HTERT RPE-1 (cell line): ENCODE data around the gene ZMAT5.

Experiments used
- in situ Hi-C: fragments of 300-500 bp; cut with MboI; formaldehyde crosslinking; loops from 4 replicates; pipeline ENCODE4 v1.14.3; 2020; ENCODE audit warnings: low sequenced_read_pairs

The ZMAT5 gene

DNA sequence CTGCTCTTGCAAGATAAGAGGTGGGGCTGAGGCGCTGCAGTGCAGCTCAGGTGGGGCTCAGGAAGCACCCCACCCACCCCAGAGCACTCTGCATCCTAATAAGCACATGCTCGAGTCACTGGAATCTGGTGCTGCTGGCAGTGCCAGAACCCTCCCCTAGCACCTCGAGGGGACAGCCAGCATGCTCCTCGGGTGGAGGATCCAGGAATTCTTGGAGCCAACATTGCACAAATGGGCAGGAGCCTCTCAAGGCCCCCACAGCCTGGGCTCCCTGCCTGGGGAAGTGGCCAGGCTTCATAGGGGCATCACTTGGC lies 74.5 kb downstream of the ZMAT5 start:
- in situ Hi-C loops, result no loop called here

DNA sequence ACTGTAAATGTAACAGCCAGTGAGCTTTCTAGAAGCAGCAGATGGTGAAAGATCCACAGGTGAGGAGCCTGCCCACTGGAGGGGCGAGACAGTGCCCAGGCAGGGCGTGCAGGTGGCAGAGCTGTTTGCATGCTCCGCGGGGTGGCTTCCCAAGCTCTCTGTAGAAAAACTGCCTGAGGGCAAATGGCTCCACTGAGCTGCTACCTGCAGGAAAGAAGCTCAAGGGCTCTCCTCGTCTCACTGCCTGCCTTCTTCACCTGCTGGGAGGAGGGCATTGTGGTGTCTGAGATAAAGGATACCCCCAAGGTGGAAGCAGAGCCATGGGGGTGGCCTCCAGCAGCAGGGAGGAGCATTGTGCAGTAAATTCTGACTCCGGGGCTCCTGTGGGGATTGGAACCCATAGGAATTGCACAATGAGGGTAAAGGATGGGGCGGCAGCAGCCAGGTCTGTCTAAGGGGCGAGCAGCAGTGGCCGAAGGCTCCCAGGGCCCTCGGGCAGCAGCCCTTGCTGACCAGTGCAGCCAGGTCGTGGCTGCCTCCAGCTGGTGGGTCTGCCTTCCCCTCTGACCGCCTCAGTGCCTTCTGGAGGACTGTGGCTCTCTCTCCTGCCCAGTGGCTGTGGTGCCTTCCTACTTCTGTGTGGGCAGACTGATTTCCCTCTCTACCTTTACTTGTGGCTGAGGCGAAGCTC lies 75.0 kb downstream of the ZMAT5 start:
- in situ Hi-C loops, result no loop called here

DNA sequence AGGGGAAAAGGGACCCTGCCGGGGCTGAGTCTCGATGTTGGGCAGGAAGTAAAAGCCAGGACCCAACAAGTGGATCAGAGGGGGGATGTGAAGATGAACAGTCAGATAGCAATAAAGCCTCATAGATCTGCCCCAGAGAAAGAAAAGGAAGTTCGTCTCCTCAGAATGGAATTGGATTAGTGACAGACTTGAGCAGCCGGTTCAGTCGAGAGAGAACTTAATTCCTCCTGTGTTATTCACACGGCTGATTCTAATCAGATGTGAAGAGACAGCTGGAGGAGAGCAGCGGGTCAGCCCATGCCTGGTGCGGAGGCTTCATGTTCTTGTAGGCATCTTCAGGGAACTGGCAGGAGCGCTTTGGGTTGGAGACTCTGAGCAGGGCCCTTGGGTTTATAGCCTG lies 76.3 kb downstream of the ZMAT5 start:
- in situ Hi-C loops, result no loop called here

DNA sequence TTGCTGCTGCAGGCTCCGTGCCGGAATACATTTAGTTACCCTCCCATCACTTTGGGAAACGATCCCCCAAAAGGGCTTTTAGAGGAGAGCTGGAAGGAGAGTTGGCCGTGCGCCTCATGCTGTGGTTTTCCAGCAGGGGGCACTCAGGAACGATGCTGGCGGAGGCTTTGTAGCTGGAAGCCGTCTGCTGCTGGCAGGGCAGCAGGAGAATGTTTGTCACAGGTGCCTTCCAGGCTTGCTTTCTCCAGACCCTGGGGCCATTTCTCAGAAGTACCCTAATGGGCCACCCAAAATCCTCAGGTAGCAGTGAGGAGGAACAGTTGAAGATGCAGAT lies 77.0 kb downstream of the ZMAT5 start:
- in situ Hi-C loops, result no loop called here

DNA sequence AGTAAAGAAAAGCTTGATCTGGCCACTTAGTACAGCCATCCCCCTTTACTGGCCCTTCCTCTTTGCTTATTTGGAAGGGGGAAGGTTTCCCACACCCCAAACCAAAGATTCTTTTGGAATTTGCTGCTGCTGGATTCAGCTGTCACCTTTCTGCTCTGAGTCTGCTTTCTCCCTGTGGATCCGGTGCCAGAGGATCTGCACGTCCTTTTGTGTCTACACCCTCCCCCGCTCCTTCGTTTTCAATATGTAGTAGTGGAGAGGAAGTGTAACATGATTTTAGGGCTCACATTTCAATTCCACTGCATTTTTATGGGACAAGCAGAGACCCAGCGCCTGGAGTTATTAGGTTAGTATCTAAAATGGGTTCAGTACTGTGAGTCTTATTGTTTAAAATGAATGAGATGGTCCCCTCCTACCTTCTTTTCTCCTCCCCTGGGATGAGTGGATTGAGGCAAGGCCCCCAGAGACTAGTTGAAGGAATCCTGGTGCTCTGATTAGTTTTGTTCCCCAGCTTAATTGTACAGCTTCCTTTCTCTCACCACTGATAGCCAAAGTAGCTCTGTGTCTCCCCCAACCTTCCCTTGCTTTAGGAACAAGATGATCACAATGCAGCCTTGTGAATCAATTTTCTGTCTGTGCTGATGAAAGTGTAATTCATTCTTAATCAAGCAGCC lies 77.5 kb downstream of the ZMAT5 start:
- in situ Hi-C loops, result no loop called here

DNA sequence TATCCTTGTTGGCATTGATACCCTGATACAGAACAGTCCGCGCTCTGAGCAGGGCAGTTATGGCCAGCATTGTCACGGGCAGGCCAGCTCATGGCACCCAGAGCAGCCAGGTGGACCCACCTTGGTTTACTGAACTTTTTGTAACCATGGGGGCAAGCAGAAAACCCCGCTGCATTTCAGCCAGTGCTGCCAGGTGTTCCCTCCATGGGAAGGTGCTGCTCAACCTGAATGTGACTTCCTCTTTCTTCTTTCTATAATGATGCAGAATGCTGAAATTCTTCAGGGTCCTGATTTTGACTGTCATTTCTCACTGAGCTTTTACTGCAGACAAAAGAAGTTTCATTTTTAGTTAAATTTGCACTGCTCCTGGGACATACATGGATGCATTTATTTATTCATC lies 82.6 kb downstream of the ZMAT5 start:
- in situ Hi-C loops, result no loop called here

DNA sequence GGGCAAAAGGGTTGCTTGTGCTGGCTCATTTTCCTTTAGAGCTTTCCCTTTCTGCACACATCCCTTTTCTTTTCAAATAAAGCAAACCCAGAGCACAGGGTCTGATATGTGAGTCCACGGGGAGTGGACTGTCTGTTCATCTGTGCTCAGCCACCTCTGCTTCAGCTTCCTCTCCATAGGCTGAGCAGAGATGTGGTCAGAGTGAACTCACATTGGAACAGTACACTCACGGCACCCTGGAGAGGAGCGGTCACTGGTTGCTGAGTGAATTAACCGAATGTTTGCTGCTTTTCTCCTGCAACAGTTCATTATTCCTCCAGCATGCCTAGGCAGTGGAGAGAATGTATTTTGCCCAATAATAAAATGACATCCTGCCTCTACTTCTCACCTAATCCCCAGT lies 83.3 kb downstream of the ZMAT5 start:
- in situ Hi-C loops, result no loop called here
